Smooth muscle cell (in vitro differentiated cells): ENCODE results near the gene ADIPOR2. TPM values are rescaled to one million over a fixed set of nuclear protein-coding genes. Genes with fewer than 3 reads are reported as not detected.

ENCODE experiments used
- DNase-seq: peaks from one replicate; lab custom pipeline; 2025; ENCODE audit not compliant: unreplicated experiment; lab: John Stamatoyannopoulos, UW
- H2AFZ ChIP-seq: fragments of 200-600 bp; sonication (generic); 2 replicates; pipeline ENCODE4 v1.6.0; 2016; ENCODE audit warnings: antibody characterized with exemption, low read depth, mild to moderate bottlenecking
- H3F3A ChIP-seq: fragments of 200-600 bp; sonication (generic); 2 replicates; pipeline ENCODE4 v1.6.0; 2017; ENCODE audit warnings: antibody characterized with exemption, low read depth
- H3K27ac ChIP-seq: fragments of 200-600 bp; sonication (generic); 2 replicates; pipeline ENCODE4 v1.5.1; 2016; ENCODE audit warnings: low read depth, mild to moderate bottlenecking
- H3K27me3 ChIP-seq: fragments of 200-600 bp; sonication (generic); 2 replicates; pipeline ENCODE4 v1.6.1; 2016; ENCODE audit warnings: low read depth, mild to moderate bottlenecking
- H3K36me3 ChIP-seq: fragments of 200-600 bp; sonication (generic); 2 replicates; pipeline ENCODE4 v1.5.1; 2016; ENCODE audit warnings: low read depth
- H3K4me1 ChIP-seq: fragments of 200-600 bp; sonication (generic); 2 replicates; pipeline ENCODE4 v1.5.1; 2016; ENCODE audit warnings: low read depth
- H3K4me2 ChIP-seq: fragments of 200-600 bp; sonication (generic); 2 replicates; pipeline ENCODE4 v1.6.0; 2016; ENCODE audit warnings: mild to moderate bottlenecking
- H3K4me3 ChIP-seq: fragments of 200-600 bp; sonication (generic); 2 replicates; pipeline ENCODE4 v1.5.1; 2016; ENCODE audit warnings: mild to moderate bottlenecking
- H3K79me2 ChIP-seq: fragments of 200-600 bp; sonication (generic); 2 replicates; pipeline ENCODE4 v1.6.0; 2016; ENCODE audit warnings: low read depth, mild to moderate bottlenecking
- H3K9ac ChIP-seq: fragments of 200-600 bp; sonication (generic); 2 replicates; pipeline ENCODE4 v1.6.0; 2016; ENCODE audit warnings: low read depth
- H3K9me3 ChIP-seq: fragments of 200-600 bp; sonication (generic); replicated peaks from 2 replicates; pipeline ENCODE4 v1.5.1; 2016; ENCODE audit warnings: low read depth
- H4K20me1 ChIP-seq: fragments of 200-600 bp; sonication (generic); 2 replicates; pipeline ENCODE4 v1.6.0; 2016; ENCODE audit warnings: low read depth
- WGBS: methylation state at CpG from one replicate; pipeline ENCODE4 v1.1.7; 2016; ENCODE audit warnings: low lambda C conversion rate; 5-methylcytosine and 5-hydroxymethylcytosine counted together
- polyA plus RNA-seq: library from polyadenylated mRNA; unstranded; fragments of >200 nt; fragmentation: Nextera tagmentation; extraction: Ambion mirVana; gene quantifications from 2 replicates; pipeline ENCODE4 v1.2.1, GENCODE V29; 2016
- total RNA-seq: library from RNA; depleted of rRNA; stranded (reverse); fragments of >200 nt; gene quantifications from 2 replicates; pipeline ENCODE4 v1.2.3, GENCODE V29; 2014
- TF ChIP-seq, protein P1 (sequence below): fragments of 200-600 bp; sonication (generic); IDR thresholded peaks from 2 replicates; pipeline ENCODE4 v1.5.1; 2017; ENCODE audit warnings: borderline replicate concordance, mild to moderate bottlenecking, antibody characterized with exemption; ENCODE audit not compliant: insufficient read depth, poor library complexity, severe bottlenecking

Gene ADIPOR2
- total and polyA plus RNA-seq, 2 experiments from 2014 or later: 7.0 to 34.1 TPM

- 45% methylated on average over 7 of the region's 7 CpGs for WGBS
These were observed 46.9 kb upstream of the ADIPOR2 start for GRCh38 chr12:1643905-1644533.

GRCh38 chr12:1644534-1645438, 46.1 kb upstream of the ADIPOR2 start:
- Histone ChIP-seq H3K27ac (no peak overlapping the region), H2AFZ (no peak overlapping the region), H3K79me2 (no peaks in the 10 kb centered on the region), H3F3A (peaks cover 5% of the 10 kb centered on the region), H3K4me3 (no peak overlapping the region), H3K36me3 (no peaks in the 10 kb centered on the region), H3K9me3 (no peaks in the 10 kb centered on the region), H3K4me2 (no peak overlapping the region), H4K20me1 (peaks cover 13% of the 10 kb centered on the region), H3K9ac (no peak overlapping the region), H3K4me1 (no peaks in the 10 kb centered on the region), H3K27me3 (peaks cover 25% of the 10 kb centered on the region)
- TF ChIP-seq, protein P1, sequence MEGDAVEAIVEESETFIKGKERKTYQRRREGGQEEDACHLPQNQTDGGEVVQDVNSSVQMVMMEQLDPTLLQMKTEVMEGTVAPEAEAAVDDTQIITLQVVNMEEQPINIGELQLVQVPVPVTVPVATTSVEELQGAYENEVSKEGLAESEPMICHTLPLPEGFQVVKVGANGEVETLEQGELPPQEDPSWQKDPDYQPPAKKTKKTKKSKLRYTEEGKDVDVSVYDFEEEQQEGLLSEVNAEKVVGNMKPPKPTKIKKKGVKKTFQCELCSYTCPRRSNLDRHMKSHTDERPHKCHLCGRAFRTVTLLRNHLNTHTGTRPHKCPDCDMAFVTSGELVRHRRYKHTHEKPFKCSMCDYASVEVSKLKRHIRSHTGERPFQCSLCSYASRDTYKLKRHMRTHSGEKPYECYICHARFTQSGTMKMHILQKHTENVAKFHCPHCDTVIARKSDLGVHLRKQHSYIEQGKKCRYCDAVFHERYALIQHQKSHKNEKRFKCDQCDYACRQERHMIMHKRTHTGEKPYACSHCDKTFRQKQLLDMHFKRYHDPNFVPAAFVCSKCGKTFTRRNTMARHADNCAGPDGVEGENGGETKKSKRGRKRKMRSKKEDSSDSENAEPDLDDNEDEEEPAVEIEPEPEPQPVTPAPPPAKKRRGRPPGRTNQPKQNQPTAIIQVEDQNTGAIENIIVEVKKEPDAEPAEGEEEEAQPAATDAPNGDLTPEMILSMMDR: no peak
- 70% methylated on average over 15 of the region's 15 CpGs for WGBS
- DNase-seq: no peak

More at GRCh38 chr12:1643905-1644533, 46.9 kb upstream of the ADIPOR2 start:
- Histone ChIP-seq H3K9ac (no peak overlapping the region), H3K4me2 (no peak overlapping the region), H3K36me3 (no peaks in the 10 kb centered on the region), H3F3A (no peaks in the 10 kb centered on the region), H3K4me1 (no peaks in the 10 kb centered on the region), H4K20me1 (peaks cover 13% of the 10 kb centered on the region), H3K27ac (no peak overlapping the region), H3K4me3 (no peak overlapping the region), H3K79me2 (no peaks in the 10 kb centered on the region), H3K27me3 (peaks cover 25% of the 10 kb centered on the region), H2AFZ (no peak overlapping the region), H3K9me3 (no peaks in the 10 kb centered on the region)
- TF ChIP-seq, protein P1: no peak
- DNase-seq: no peak

DNA sequence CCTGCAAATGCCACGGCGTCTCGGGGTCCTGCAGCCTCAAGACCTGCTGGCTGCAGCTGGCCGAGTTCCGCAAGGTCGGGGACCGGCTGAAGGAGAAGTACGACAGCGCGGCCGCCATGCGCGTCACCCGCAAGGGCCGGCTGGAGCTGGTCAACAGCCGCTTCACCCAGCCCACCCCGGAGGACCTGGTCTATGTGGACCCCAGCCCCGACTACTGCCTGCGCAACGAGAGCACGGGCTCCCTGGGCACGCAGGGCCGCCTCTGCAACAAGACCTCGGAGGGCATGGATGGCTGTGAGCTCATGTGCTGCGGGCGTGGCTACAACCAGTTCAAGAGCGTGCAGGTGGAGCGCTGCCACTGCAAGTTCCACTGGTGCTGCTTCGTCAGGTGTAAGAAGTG, 45.1 kb upstream of the ADIPOR2 start:
- Histone ChIP-seq H3K9me3 (no peaks in the 10 kb centered on the region), H3K27ac (no peak overlapping the region), H3F3A (peaks cover 6% of the 10 kb centered on the region), H2AFZ (no peak overlapping the region), H3K36me3 (no peaks in the 10 kb centered on the region), H3K79me2 (no peaks in the 10 kb centered on the region), H3K4me3 (no peak overlapping the region), H3K27me3 (peaks cover 25% of the 10 kb centered on the region), H3K4me2 (no peak overlapping the region), H4K20me1 (peaks cover 13% of the 10 kb centered on the region), H3K4me1 (no peaks in the 10 kb centered on the region), H3K9ac (no peak overlapping the region)
- TF ChIP-seq, protein P1: no peak
- WGBS: 98% methylated on average over 29 of the region's 29 CpGs
- no peak for DNase-seq
